ENCODE results near the gene SLAIN2. TPM values are rescaled to one million over a fixed set of nuclear protein-coding genes. Genes with fewer than 3 reads are reported as not detected.

SLAIN2 gene
- total RNA-seq, 1 donor from 2014 or later: 90.5 TPM

GRCh38 chr4:48334236-48334635, 7.1 kb upstream of the SLAIN2 start:
- H3K4me3 Mint-ChIP-seq (ENCODE audit: unreplicated experiment): no peak overlapping the region
- DNase-seq (ENCODE audit: low read depth) (no peak), FAIRE-seq (no peak)
- Histone ChIP-seq H3K4me1 (ENCODE audit: insufficient read depth, low read length) (peaks cover 22% of the 10 kb centered on the region), H3K27ac (ENCODE audit: low read depth, low read length) (no peak overlapping the region), H3K4me2 (ENCODE audit: low read length) (no peak overlapping the region), H2AFZ (ENCODE audit: low read depth, low read length) (no peak overlapping the region), H3K79me2 (ENCODE audit: insufficient read depth, low read length) (peaks cover 1% of the 10 kb centered on the region), H3K9me3 (ENCODE audit: insufficient read depth, low read depth, low read length) (no peaks in the 10 kb centered on the region), H4K20me1 (ENCODE audit: insufficient read depth, low read length) (no peaks in the 10 kb centered on the region), H3K9ac (ENCODE audit: low read length) (no peak overlapping the region), H3K27me3 (ENCODE audit: insufficient read depth, low read length) (no peaks in the 10 kb centered on the region), H3K4me3 (ENCODE audit: insufficient read depth, low read depth, low read length) (no peak overlapping the region), H3K36me3 (ENCODE audit: insufficient read depth, low read length) (no peaks in the 10 kb centered on the region)
- H3K4me1 Mint-ChIP-seq (ENCODE audit: low read depth, unreplicated experiment): peaks cover 35% of the 10 kb centered on the region
- no peaks in the 10 kb centered on the region for H3K9me3 Mint-ChIP-seq (ENCODE audit: unreplicated experiment)
- TF ChIP-seq EZH2 (IDR thresholded peaks at IDR 0.05; ENCODE audit: insufficient read depth, low read length): no peak
- no peak for TF ChIP-seq CTCF (IDR thresholded peaks at IDR 0.05; ENCODE audit: insufficient read depth, low read depth, low read length)
- no peaks in the 10 kb centered on the region for H3K27me3 Mint-ChIP-seq (ENCODE audit: low read depth, unreplicated experiment)
- no peak overlapping the region for H3K27ac Mint-ChIP-seq (ENCODE audit: unreplicated experiment)
- no peaks in the 10 kb centered on the region for H3K36me3 Mint-ChIP-seq (ENCODE audit: low read depth, unreplicated experiment)

- no peak overlapping the region for H3K4me3 Mint-ChIP-seq (ENCODE audit: unreplicated experiment)
- no peaks in the 10 kb centered on the region for H3K9me3 Mint-ChIP-seq (ENCODE audit: unreplicated experiment)
- TF ChIP-seq EZH2 (IDR thresholded peaks at IDR 0.05; ENCODE audit: insufficient read depth, low read length) (no peak), CTCF (IDR thresholded peaks at IDR 0.05; ENCODE audit: insufficient read depth, low read depth, low read length) (no peak)
- H3K4me2 ChIP-seq (ENCODE audit: low read length): no peak overlapping the region
- peaks cover 7% of the 10 kb centered on the region for H3K79me2 ChIP-seq (ENCODE audit: insufficient read depth, low read length)
- H3K36me3 ChIP-seq (ENCODE audit: insufficient read depth, low read length): no peaks in the 10 kb centered on the region
- H3K4me1 Mint-ChIP-seq (ENCODE audit: low read depth, unreplicated experiment): peaks cover 37% of the 10 kb centered on the region
- H3K36me3 Mint-ChIP-seq (ENCODE audit: low read depth, unreplicated experiment): no peaks in the 10 kb centered on the region
- no peaks in the 10 kb centered on the region for H3K9me3 ChIP-seq (ENCODE audit: insufficient read depth, low read depth, low read length)
- H3K27ac ChIP-seq (ENCODE audit: low read depth, low read length): no peak overlapping the region
- no peak overlapping the region for H3K4me3 ChIP-seq (ENCODE audit: insufficient read depth, low read depth, low read length)
- DNase-seq (ENCODE audit: low read depth) (no peak), FAIRE-seq (no peak)
- H3K27me3 Mint-ChIP-seq (ENCODE audit: low read depth, unreplicated experiment): no peaks in the 10 kb centered on the region
- no peaks in the 10 kb centered on the region for H3K27me3 ChIP-seq (ENCODE audit: insufficient read depth, low read length)
- H3K4me1 ChIP-seq (ENCODE audit: insufficient read depth, low read length): peaks cover 18% of the 10 kb centered on the region
- H4K20me1 ChIP-seq (ENCODE audit: insufficient read depth, low read length): no peaks in the 10 kb centered on the region
- no peak overlapping the region for H3K27ac Mint-ChIP-seq (ENCODE audit: unreplicated experiment)
- no peak overlapping the region for H3K9ac ChIP-seq (ENCODE audit: low read length)
- no peak overlapping the region for H2AFZ ChIP-seq (ENCODE audit: low read depth, low read length)
These were observed 6.4 kb upstream of the SLAIN2 start for GRCh38 chr4:48334900-48335384.

GRCh38 chr4:48336146-48336870, 5.0 kb upstream of the SLAIN2 start:
- Histone ChIP-seq H3K9me3 (ENCODE audit: insufficient read depth, low read depth, low read length) (no peaks in the 10 kb centered on the region), H3K4me1 (ENCODE audit: insufficient read depth, low read length) (peaks cover 15% of the 10 kb centered on the region), H3K27ac (ENCODE audit: low read depth, low read length) (no peak overlapping the region), H3K9ac (ENCODE audit: low read length) (no peak overlapping the region), H4K20me1 (ENCODE audit: insufficient read depth, low read length) (no peaks in the 10 kb centered on the region), H3K27me3 (ENCODE audit: insufficient read depth, low read length) (no peaks in the 10 kb centered on the region), H3K36me3 (ENCODE audit: insufficient read depth, low read length) (no peaks in the 10 kb centered on the region), H3K4me3 (ENCODE audit: insufficient read depth, low read depth, low read length) (no peak overlapping the region), H3K79me2 (ENCODE audit: insufficient read depth, low read length) (peaks cover 7% of the 10 kb centered on the region), H2AFZ (ENCODE audit: low read depth, low read length) (no peak overlapping the region), H3K4me2 (ENCODE audit: low read length) (no peak overlapping the region)
- no peaks in the 10 kb centered on the region for H3K36me3 Mint-ChIP-seq (ENCODE audit: low read depth, unreplicated experiment)
- TF ChIP-seq CTCF (IDR thresholded peaks at IDR 0.05; ENCODE audit: insufficient read depth, low read depth, low read length) (no peak), EZH2 (IDR thresholded peaks at IDR 0.05; ENCODE audit: insufficient read depth, low read length) (no peak)
- DNase-seq (ENCODE audit: low read depth) (no peak), FAIRE-seq (no peak)
- H3K27me3 Mint-ChIP-seq (ENCODE audit: low read depth, unreplicated experiment): no peaks in the 10 kb centered on the region
- no peaks in the 10 kb centered on the region for H3K9me3 Mint-ChIP-seq (ENCODE audit: unreplicated experiment)
- H3K4me1 Mint-ChIP-seq (ENCODE audit: low read depth, unreplicated experiment): peaks cover 34% of the 10 kb centered on the region
- no peak overlapping the region for H3K27ac Mint-ChIP-seq (ENCODE audit: unreplicated experiment)
- no peak overlapping the region for H3K4me3 Mint-ChIP-seq (ENCODE audit: unreplicated experiment)
